GM12872 (cell line): Measurements from ENCODE around the gene HSFX4.

Source experiments
- TF ChIP-seq, protein P1 (sequence below): IDR thresholded peaks from 3 replicates; pipeline ENCODE4 v1.5.1; 2011; ENCODE audit warnings: low read depth, mild to moderate bottlenecking, low read length, moderate library complexity; ENCODE audit not compliant: insufficient read depth

The HSFX4 gene

DNA sequence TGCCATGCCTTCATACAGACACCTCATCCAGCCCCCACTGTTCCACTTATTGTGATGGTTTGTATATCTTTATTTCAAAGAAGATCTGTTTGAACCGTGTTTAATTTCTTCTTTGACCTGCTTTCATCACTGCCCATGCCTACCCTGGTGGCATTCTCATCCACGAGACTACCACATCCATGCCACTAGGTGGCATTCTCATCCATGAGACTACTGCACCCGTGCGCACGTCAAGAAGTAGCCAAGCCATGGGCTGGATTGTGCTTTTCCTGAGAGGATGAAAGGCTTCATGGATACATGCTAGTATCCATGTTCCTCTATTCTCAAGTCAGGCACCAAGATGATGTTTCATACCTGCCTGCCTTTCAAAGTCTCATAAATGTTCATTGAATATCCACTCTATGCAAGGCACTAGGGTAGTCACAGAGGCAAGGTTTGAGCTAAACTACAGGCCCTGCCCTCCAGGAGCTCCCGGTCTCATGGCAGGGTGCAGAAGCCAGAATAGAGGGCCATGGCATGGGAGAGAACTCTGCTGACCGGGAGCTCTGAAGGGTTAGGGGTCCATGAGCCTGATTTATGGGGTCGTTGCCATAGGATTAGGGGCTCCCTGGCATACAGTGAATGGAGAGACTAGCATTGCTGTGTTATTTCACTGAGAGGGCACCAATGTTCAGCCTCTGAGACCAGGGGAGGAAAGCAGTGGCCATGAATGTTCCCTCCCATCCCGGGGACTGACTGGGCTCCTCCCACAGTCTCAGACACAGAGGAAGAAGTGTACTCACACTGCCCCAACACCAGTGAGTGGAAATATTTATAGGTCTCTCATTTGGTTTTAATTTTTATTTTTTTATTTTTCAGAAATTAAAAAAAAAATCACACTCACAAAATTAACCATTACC lies 33.7 kb downstream of the HSFX4 start:
- TF ChIP-seq, protein P1, sequence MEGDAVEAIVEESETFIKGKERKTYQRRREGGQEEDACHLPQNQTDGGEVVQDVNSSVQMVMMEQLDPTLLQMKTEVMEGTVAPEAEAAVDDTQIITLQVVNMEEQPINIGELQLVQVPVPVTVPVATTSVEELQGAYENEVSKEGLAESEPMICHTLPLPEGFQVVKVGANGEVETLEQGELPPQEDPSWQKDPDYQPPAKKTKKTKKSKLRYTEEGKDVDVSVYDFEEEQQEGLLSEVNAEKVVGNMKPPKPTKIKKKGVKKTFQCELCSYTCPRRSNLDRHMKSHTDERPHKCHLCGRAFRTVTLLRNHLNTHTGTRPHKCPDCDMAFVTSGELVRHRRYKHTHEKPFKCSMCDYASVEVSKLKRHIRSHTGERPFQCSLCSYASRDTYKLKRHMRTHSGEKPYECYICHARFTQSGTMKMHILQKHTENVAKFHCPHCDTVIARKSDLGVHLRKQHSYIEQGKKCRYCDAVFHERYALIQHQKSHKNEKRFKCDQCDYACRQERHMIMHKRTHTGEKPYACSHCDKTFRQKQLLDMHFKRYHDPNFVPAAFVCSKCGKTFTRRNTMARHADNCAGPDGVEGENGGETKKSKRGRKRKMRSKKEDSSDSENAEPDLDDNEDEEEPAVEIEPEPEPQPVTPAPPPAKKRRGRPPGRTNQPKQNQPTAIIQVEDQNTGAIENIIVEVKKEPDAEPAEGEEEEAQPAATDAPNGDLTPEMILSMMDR = peak; percentile 63

DNA sequence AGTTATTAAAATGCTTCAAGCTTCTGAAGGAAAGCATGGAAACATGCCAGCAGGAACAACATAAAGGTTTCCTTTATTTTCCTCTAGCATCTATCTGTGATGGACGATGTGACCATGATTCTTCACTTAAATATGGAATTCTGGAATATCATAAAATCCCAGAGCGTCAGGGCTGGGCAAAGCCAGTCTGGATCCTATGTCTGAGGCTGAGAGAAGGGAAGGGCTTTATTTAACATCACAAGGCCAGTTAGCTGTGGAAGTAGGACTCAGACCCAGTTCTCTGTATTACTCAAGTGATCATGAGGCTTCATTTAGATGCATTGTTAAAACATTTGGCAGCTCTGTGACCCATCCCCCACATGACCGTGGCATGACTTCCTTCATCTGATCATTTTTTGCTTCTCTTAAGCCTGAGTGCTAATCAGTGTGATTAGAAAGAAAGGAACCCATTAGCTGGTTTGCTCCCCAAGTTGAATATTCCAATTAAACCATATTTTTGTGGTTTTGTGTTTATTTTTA lies 49.8 kb downstream of the HSFX4 start:
- TF ChIP-seq, protein P1 = no peak
